ENCODE results near the gene ACCSL.

The ACCSL gene

DNA sequence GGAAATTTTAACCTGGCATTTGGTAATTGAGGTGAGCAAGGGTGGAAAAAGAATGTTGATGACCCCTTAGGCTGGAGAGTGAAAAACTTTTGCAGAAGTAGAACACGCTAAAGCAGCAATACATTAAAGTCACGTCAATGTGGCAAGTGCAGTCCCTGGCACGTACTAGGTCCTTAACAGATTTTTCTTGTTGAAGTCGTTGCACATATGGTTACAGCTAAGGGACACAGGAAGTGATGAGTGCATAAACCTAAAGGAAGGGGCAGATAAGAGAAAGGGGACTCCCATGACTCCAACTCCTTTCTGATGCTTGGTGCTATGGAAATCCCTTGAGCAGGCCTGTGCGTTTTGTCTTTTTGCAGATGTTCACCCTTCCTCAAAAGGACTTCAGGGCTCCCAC is 19.5 kb downstream of the ACCSL start:
- TF ChIP-seq, protein P1, sequence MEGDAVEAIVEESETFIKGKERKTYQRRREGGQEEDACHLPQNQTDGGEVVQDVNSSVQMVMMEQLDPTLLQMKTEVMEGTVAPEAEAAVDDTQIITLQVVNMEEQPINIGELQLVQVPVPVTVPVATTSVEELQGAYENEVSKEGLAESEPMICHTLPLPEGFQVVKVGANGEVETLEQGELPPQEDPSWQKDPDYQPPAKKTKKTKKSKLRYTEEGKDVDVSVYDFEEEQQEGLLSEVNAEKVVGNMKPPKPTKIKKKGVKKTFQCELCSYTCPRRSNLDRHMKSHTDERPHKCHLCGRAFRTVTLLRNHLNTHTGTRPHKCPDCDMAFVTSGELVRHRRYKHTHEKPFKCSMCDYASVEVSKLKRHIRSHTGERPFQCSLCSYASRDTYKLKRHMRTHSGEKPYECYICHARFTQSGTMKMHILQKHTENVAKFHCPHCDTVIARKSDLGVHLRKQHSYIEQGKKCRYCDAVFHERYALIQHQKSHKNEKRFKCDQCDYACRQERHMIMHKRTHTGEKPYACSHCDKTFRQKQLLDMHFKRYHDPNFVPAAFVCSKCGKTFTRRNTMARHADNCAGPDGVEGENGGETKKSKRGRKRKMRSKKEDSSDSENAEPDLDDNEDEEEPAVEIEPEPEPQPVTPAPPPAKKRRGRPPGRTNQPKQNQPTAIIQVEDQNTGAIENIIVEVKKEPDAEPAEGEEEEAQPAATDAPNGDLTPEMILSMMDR (IDR thresholded peaks at IDR 0.05; ENCODE audit: insufficient read depth, low read length, missing control alignments) = no peak
- no peak overlapping the region; the same call in 1 of the 2 replicates for H3K4me3 ChIP-seq (ENCODE audit: low read depth, low read length)
- CTCF ChIA-PET = interaction anchor here (1.5 to 17.6 kb wide), 7 partner anchors 12 to 242 kb away, joined by 4 to 217 read pairs (median 9); partner anchors contain the start of gene EXT2
- DNase-seq (ENCODE audit: low read depth, low spot score) = no peak
- POLR2A ChIA-PET = no interaction called here

DNA sequence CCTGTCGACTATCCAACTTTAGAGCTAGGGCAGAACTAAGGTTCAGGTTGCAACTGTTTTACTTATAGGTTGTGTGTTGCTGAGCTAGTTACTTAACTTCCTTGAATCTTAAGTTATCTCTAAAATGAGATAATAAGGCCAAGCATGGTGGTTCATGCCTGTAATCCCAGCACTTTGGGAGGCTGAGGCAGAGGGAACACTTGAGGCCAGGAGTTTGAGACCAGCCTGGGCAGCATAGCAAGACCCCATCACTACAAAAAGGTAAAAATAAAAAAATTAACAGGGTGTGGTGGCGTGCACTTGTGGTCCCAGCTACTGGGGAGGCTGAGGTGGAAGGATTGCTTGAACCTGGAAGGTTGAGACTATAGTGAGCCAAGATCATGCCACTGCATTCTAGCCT is 20.4 kb downstream of the ACCSL start:
- ChIA-PET POLR2A (no interaction called here), CTCF (interaction anchor here (1.1 to 17.6 kb wide), 3 partner anchors 13 to 42 kb away, joined by 3 to 217 read pairs (median 10); partner anchors contain the start of gene EXT2)
- TF ChIP-seq, protein P1 (IDR thresholded peaks at IDR 0.05; ENCODE audit: insufficient read depth, low read length, missing control alignments) = no peak
- DNase-seq (ENCODE audit: low read depth, low spot score) = no peak
- no peak overlapping the region for H3K4me3 ChIP-seq (ENCODE audit: low read depth, low read length)

DNA sequence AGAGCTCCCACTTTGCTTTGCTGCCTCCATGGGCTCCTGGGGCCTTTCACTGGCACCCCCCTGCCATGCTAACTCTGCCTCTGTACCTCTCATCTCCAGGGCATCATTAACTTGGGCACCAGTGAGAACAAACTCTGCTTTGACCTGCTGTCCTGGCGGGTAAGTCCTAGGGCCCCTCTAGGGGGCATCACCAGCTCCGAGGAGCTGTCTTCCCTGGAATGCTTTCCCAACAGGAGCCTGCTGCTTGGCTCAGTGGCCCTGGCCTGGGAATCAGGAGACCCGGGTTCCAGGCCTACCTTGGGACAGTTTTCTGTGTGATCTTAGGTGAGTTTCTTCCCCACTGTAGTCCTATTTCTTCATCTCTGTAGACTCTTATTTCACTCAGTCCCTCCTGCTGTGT is 23.4 kb downstream of the ACCSL start:
- POLR2A ChIA-PET = interaction anchor here (1.1 kb wide), 1 partner anchor 166 kb away, joined by 3 read pairs; no protein-coding TSS in a partner anchor
- DNase-seq (ENCODE audit: low read depth, low spot score) = no peak
- TF ChIP-seq, protein P1 (IDR thresholded peaks at IDR 0.05; ENCODE audit: insufficient read depth, low read length, missing control alignments) = no peak
- CTCF ChIA-PET = interaction anchor here (1.5 to 17.6 kb wide), 2 partner anchors 19 to 468 kb away, joined by 4 to 217 read pairs; partner anchors contain the start of gene EXT2
- no peak overlapping the region for H3K4me3 ChIP-seq (ENCODE audit: low read depth, low read length)

DNA sequence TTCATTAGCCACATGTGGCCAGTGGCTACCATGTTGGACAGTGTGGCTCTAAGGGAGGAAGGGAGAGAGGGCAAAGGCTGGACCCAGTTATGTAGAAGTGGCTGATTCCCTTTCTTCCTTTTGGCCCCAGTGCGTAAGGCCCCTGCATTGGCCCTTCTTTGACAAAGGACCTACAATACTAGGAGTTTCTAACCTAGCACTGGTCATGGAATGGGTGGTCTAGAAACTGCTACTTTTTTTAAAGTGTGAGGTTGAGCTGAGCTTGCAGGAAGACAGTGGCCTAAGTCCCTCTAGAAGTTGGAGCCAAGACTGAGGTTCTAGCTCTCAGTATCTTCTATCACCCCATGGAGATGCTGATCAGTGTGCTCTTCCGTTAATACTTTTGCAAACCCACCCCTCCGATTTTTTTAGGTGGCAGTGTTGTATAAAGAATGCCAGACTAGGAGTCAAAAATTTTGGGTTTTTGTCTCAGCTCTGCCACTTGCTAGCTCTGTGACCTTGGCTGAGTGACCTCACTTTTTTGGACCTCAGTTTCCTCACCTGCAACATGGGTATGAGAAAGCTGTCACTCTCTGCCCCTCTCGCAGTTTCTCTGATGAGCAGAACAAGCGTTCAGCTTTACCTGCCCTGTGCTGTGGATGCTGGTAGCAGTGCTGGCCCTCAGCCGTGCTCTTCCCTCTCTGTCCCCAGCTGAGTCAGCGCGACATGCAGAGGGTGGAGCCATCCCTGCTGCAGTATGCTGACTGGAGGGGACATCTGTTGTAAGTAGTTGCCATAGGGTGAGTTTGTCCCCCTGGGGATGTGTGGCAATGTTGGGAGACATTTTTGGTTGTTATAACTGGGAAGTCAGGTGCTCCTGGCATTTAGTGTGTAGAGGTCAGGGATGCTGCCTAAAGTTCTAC is 25.2 kb downstream of the ACCSL start:
- ChIA-PET POLR2A (no interaction called here), CTCF (interaction anchor here (0.7 to 17.6 kb wide), 6 partner anchors 8 to 545 kb away, joined by 3 to 217 read pairs (median 4); partner anchors contain the start of gene EXT2)
- TF ChIP-seq, protein P1 (IDR thresholded peaks at IDR 0.05; ENCODE audit: insufficient read depth, low read length, missing control alignments) = no peak
- DNase-seq (ENCODE audit: low read depth, low spot score) = no peak
- no peak overlapping the region for H3K4me3 ChIP-seq (ENCODE audit: low read depth, low read length)

DNA sequence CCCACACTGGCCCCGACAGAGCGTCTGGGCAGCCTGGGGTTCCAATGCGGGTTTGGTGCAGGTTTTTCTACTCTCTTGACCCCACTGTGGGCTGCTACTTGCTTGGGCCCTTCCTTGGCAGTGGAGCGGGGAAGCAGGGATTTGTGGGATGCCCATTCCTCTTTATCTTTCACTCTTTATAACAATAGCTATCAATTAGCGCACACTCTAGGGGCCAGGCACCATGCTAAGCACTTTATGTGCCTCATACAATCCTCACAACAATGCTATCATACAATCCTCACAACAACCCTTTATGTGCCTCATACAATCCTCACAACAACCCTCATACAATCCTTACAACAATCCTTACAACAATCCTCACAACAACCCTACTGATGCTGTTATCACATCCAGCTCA is 31.0 kb downstream of the ACCSL start:
- POLR2A ChIA-PET = interaction anchor here (0.7 kb wide), 1 partner anchor 110 kb away, joined by 3 read pairs; no protein-coding TSS in a partner anchor
- H3K4me3 ChIP-seq (ENCODE audit: low read depth, low read length) = no peak overlapping the region
- TF ChIP-seq, protein P1 (IDR thresholded peaks at IDR 0.05; ENCODE audit: insufficient read depth, low read length, missing control alignments) = no peak
- no peak for DNase-seq (ENCODE audit: low read depth, low spot score)
- CTCF ChIA-PET = interaction anchor here (17.6 kb wide), 1 partner anchor 11 kb away, joined by 217 read pairs; the partner anchor contains the start of gene EXT2

DNA sequence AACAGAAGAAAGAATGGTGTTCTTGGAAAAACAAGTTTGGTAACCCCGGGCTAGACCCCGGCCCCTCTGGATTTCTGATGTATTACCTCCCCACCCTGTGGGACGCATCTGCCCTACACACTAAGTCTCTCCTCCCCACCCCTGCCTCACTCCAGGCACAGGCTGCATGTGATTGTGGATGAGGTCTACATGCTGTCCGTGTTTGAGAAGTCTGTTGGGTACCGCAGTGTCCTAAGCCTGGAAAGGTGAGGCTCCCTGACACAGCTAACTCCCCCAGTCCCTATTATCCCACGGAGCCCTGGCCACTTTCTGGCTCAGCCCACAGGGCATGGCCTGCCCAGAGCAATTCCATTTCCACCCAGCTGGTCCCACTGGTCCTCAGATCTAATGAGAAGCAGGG is 31.6 kb downstream of the ACCSL start:
- ChIA-PET CTCF (interaction anchor here (17.6 kb wide), 1 partner anchor 11 kb away, joined by 217 read pairs; the partner anchor contains the start of gene EXT2), POLR2A (interaction anchor here (0.7 kb wide), 1 partner anchor 110 kb away, joined by 3 read pairs; no protein-coding TSS in a partner anchor)

More for the DNA sequence above, 31.6 kb downstream of the ACCSL start:
- TF ChIP-seq, protein P1 (IDR thresholded peaks at IDR 0.05; ENCODE audit: insufficient read depth, low read length, missing control alignments) = no peak
- H3K4me3 ChIP-seq (ENCODE audit: low read depth, low read length) = no peak overlapping the region
- DNase-seq (ENCODE audit: low read depth, low spot score) = no peak
